DMS53 treated with DMSO at 0.1 percent for 48 hours (cell line): Measurements from ENCODE around the gene VPREB3.

Experiments used
- DNase-seq: peaks from one replicate; lab custom pipeline; 2025; ENCODE audit not compliant: unreplicated experiment; lab: John Stamatoyannopoulos, UW

The VPREB3 gene

GRCh38 chr22:23704062-23704461, 50.2 kb downstream of the VPREB3 start:
- no peak for DNase-seq
